Measurements from ENCODE around the gene CNTNAP2.

CNTNAP2 gene

GRCh38 chr7:146652176-146652575 is 535.6 kb downstream of the CNTNAP2 start:
- Histone ChIP-seq H4K20me1 (no peaks in the 10 kb centered on the region), H3K36me3 (no peaks in the 10 kb centered on the region), H3K9ac (no peak overlapping the region), H3K4me1 (peaks cover 19% of the 10 kb centered on the region), H3K9me3 (no peaks in the 10 kb centered on the region), H3K4me3 (no peak overlapping the region), H3K4me2 (no peak overlapping the region), H3K27ac (no peak overlapping the region), H3K27me3 (no peaks in the 10 kb centered on the region)
- TF ChIP-seq Cebpa-rat (IDR thresholded peaks at IDR 0.05), result no peak

GRCh38 chr7:146654048-146654447 is 537.4 kb downstream of the CNTNAP2 start:
- Histone ChIP-seq H3K9ac (no peak overlapping the region), H3K27ac (no peak overlapping the region), H3K27me3 (no peaks in the 10 kb centered on the region), H3K4me1 (peaks cover 19% of the 10 kb centered on the region), H3K36me3 (no peaks in the 10 kb centered on the region), H3K4me3 (no peak overlapping the region), H4K20me1 (no peaks in the 10 kb centered on the region), H3K4me2 (no peak overlapping the region), H3K9me3 (no peaks in the 10 kb centered on the region)
- no peak for TF ChIP-seq Cebpa-rat (IDR thresholded peaks at IDR 0.05)

GRCh38 chr7:146655928-146656797 is 539.6 kb downstream of the CNTNAP2 start:
- H3K9ac ChIP-seq, result no peak overlapping the region
- H3K27ac ChIP-seq, result no peak overlapping the region

GRCh38 chr7:146656988-146657387 is 540.4 kb downstream of the CNTNAP2 start:
- H3K4me1 ChIP-seq, result peaks cover 19% of the 10 kb centered on the region
- H3K9me3 ChIP-seq, result no peaks in the 10 kb centered on the region
- no peaks in the 10 kb centered on the region for H3K36me3 ChIP-seq
- no peak overlapping the region for H3K4me3 ChIP-seq
- H4K20me1 ChIP-seq, result no peaks in the 10 kb centered on the region
- no peak overlapping the region for H3K4me2 ChIP-seq
- no peak overlapping the region for H3K27ac ChIP-seq
- no peaks in the 10 kb centered on the region for H3K27me3 ChIP-seq
- no peak for TF ChIP-seq Cebpa-rat (IDR thresholded peaks at IDR 0.05)
- H3K9ac ChIP-seq, result no peak overlapping the region

More at GRCh38 chr7:146655928-146656797, 539.6 kb downstream of the CNTNAP2 start:
- H3K9me3 ChIP-seq, result no peaks in the 10 kb centered on the region
- no peak overlapping the region for H3K4me3 ChIP-seq
- peaks cover 19% of the 10 kb centered on the region for H3K4me1 ChIP-seq
- peak overlapping the region; percentile 59 for H3K4me2 ChIP-seq
- H3K27me3 ChIP-seq, result no peaks in the 10 kb centered on the region
- no peaks in the 10 kb centered on the region for H3K36me3 ChIP-seq
- H4K20me1 ChIP-seq, result no peaks in the 10 kb centered on the region
- TF ChIP-seq Cebpa-rat (IDR thresholded peaks at IDR 0.05), result no peak

GRCh38 chr7:146658604-146659003 is 542.0 kb downstream of the CNTNAP2 start:
- no peak overlapping the region for H3K4me2 ChIP-seq

GRCh38 chr7:146659732-146660131 is 543.1 kb downstream of the CNTNAP2 start:
- no peaks in the 10 kb centered on the region for H3K36me3 ChIP-seq
- H3K27ac ChIP-seq, result no peak overlapping the region
- H3K4me1 ChIP-seq, result peaks cover 19% of the 10 kb centered on the region
- no peaks in the 10 kb centered on the region for H4K20me1 ChIP-seq
- H3K9ac ChIP-seq, result no peak overlapping the region
- no peaks in the 10 kb centered on the region for H3K27me3 ChIP-seq
- no peaks in the 10 kb centered on the region for H3K9me3 ChIP-seq
- no peak overlapping the region for H3K4me3 ChIP-seq
- no peak for TF ChIP-seq Cebpa-rat (IDR thresholded peaks at IDR 0.05)
- H3K4me2 ChIP-seq, result no peak overlapping the region

More at GRCh38 chr7:146658604-146659003, 542.0 kb downstream of the CNTNAP2 start:
- Histone ChIP-seq H3K27me3 (no peaks in the 10 kb centered on the region), H4K20me1 (no peaks in the 10 kb centered on the region), H3K9ac (no peak overlapping the region), H3K36me3 (no peaks in the 10 kb centered on the region), H3K27ac (no peak overlapping the region), H3K9me3 (no peaks in the 10 kb centered on the region), H3K4me1 (peaks cover 19% of the 10 kb centered on the region), H3K4me3 (no peak overlapping the region)
- TF ChIP-seq Cebpa-rat (IDR thresholded peaks at IDR 0.05), result no peak

DNA sequence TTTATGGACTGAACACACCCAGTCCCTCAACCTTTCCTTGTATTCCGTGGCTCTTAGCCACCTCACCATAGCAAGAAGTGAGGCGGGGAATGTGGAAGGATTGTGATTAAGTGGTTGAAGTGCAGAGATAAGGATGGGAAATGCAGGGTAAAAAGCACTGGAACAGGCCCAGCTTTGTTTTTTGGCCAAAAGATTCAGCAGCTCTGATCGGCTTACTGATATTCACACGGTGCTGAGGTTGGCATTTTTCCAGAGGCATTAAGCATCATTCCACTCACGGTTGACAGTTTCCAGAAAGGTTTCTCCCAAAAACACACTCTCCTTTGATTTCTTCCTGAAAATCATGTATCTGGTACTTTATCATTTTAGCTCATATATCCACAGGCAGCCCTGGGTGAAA is 544.2 kb downstream of the CNTNAP2 start:
- H3K27me3 ChIP-seq, result no peaks in the 10 kb centered on the region
- no peaks in the 10 kb centered on the region for H4K20me1 ChIP-seq
- no peak overlapping the region for H3K4me3 ChIP-seq
- H3K9ac ChIP-seq, result no peak overlapping the region
- peaks cover 9% of the 10 kb centered on the region for H3K4me1 ChIP-seq
- H3K4me2 ChIP-seq, result no peak overlapping the region
- H3K36me3 ChIP-seq, result no peaks in the 10 kb centered on the region
- H3K27ac ChIP-seq, result no peak overlapping the region
- H3K9me3 ChIP-seq, result no peaks in the 10 kb centered on the region
- no peak for TF ChIP-seq Cebpa-rat (IDR thresholded peaks at IDR 0.05)

DNA sequence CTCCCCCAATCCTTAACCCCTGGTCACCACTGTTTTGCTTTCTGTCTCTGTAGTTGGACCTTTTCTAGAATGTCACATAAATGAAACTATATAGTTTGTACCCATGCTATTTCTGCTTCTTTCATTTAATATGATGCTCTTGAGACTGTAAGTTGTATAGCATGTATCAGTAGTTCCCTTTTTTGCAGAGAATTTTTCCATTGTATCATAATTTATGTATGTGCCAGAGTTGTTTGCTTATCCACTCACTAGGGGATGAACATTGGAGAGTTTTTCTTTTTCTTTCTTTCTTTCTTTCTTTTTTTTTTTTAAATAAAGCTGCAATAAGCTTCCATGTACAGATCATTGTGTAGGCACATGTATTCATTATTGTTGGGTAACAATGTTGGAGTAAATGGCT is 544.8 kb downstream of the CNTNAP2 start:
- no peak overlapping the region for H3K4me2 ChIP-seq
- no peaks in the 10 kb centered on the region for H3K27me3 ChIP-seq
- H4K20me1 ChIP-seq, result no peaks in the 10 kb centered on the region
- TF ChIP-seq Cebpa-rat (IDR thresholded peaks at IDR 0.05), result no peak
- no peak overlapping the region for H3K4me3 ChIP-seq
- no peak overlapping the region for H3K27ac ChIP-seq
- peaks cover 3% of the 10 kb centered on the region for H3K4me1 ChIP-seq
- H3K9ac ChIP-seq, result no peak overlapping the region
- H3K36me3 ChIP-seq, result no peaks in the 10 kb centered on the region
- H3K9me3 ChIP-seq, result no peaks in the 10 kb centered on the region

GRCh38 chr7:146661929-146662328 is 545.3 kb downstream of the CNTNAP2 start:
- Histone ChIP-seq H4K20me1 (no peaks in the 10 kb centered on the region), H3K4me3 (no peak overlapping the region), H3K9ac (no peak overlapping the region), H3K27ac (no peak overlapping the region), H3K4me1 (no peaks in the 10 kb centered on the region), H3K4me2 (no peak overlapping the region), H3K9me3 (peaks cover under 1% of the 10 kb centered on the region; the same call in 1 of the 2 replicates), H3K36me3 (no peaks in the 10 kb centered on the region), H3K27me3 (no peaks in the 10 kb centered on the region)
- no peak for TF ChIP-seq Cebpa-rat (IDR thresholded peaks at IDR 0.05)

- Histone ChIP-seq H3K27me3 (no peaks in the 10 kb centered on the region), H3K9me3 (peaks cover 5% of the 10 kb centered on the region; the same call in 1 of the 2 replicates), H3K4me2 (no peak overlapping the region), H3K27ac (no peak overlapping the region), H3K4me1 (no peaks in the 10 kb centered on the region), H4K20me1 (no peaks in the 10 kb centered on the region), H3K36me3 (no peaks in the 10 kb centered on the region), H3K4me3 (no peak overlapping the region), H3K9ac (no peak overlapping the region)
- no peak for TF ChIP-seq Cebpa-rat (IDR thresholded peaks at IDR 0.05)
Measured at GRCh38 chr7:146665023-146665422, 548.4 kb downstream of the CNTNAP2 start.
